ENCODE results near the gene BMPR1A.
"Not testable (repeated sequence)": the region's sequence is repeated elsewhere in the genome, so short reads cannot be mapped to it uniquely, and the experiment has no call there.

BMPR1A gene

GRCh38 chr10:86936661-86937501 lies 180.5 kb downstream of the BMPR1A start:
- no peak overlapping the region for H3K4me3 ChIP-seq (ENCODE audit: low read length)
- TF ChIP-seq, protein P1, sequence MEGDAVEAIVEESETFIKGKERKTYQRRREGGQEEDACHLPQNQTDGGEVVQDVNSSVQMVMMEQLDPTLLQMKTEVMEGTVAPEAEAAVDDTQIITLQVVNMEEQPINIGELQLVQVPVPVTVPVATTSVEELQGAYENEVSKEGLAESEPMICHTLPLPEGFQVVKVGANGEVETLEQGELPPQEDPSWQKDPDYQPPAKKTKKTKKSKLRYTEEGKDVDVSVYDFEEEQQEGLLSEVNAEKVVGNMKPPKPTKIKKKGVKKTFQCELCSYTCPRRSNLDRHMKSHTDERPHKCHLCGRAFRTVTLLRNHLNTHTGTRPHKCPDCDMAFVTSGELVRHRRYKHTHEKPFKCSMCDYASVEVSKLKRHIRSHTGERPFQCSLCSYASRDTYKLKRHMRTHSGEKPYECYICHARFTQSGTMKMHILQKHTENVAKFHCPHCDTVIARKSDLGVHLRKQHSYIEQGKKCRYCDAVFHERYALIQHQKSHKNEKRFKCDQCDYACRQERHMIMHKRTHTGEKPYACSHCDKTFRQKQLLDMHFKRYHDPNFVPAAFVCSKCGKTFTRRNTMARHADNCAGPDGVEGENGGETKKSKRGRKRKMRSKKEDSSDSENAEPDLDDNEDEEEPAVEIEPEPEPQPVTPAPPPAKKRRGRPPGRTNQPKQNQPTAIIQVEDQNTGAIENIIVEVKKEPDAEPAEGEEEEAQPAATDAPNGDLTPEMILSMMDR (conservative IDR thresholded peaks at IDR 0.05; ENCODE audit: low read depth, low read length), result no peak
- DNase-seq (ENCODE audit: low read depth), result no peak

DNA sequence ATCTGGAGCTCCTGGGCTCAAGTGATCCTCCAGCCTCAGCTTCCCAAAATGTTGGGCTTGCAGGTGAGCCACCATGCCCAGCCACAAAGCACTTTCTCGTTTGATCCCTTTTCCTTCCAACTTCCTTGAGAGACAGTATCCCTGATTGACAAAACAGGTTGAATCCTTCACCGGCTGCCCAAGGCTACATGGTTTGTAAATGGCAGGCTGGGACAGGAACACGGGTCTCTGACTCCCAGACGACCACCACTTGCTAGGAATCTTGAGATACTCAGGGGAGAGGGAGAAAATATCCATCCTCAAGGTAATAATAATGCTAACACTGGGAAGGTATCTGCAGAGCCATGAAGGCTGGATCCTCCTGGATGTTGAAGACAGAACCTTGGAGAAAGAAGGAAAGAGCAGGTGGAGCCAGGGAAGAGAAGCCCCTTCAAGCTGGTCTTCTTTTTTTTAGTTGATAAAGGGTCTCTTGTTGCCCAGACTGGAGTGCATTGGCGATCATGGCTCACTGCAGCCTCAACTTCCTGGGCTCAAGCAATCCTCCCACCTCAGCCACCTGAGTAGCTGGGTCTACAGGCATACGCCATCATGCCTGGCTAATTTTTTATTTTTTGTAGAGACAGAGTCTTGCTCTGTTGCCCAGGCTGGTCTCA lies 181.2 kb downstream of the BMPR1A start:
- TF ChIP-seq, protein P1 (conservative IDR thresholded peaks at IDR 0.05; ENCODE audit: low read depth, low read length), result no peak
- H3K4me3 ChIP-seq (ENCODE audit: low read length), result no peak overlapping the region
- no peak for DNase-seq (ENCODE audit: low read depth)

DNA sequence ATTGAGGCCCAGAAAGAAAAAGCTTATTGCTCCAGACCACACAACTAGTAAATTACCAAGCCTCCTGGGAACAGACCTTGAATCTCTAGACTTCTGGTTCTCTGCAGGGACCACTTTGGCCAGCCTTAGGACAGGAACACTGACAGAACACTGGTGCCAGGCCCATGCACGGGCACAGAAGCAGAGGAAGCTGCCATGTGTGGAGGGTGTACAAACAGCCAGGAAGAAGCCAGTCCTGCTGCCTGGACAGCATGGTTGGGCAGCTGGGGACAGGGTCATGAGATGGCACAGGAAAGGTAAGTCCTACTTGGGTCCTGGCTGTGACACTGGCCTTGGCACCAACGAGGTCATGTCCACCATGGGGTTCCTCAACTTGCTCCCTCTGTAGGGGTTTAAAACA lies 181.8 kb downstream of the BMPR1A start:
- no peak for DNase-seq (ENCODE audit: low read depth)
- TF ChIP-seq, protein P1 (conservative IDR thresholded peaks at IDR 0.05; ENCODE audit: low read depth, low read length), result no peak
- no peak overlapping the region for H3K4me3 ChIP-seq (ENCODE audit: low read length)

GRCh38 chr10:86940076-86940475 lies 183.7 kb downstream of the BMPR1A start:
- not testable (repeated sequence) for DNase-seq (ENCODE audit: low read depth); H3K4me3 ChIP-seq (ENCODE audit: low read length)

DNA sequence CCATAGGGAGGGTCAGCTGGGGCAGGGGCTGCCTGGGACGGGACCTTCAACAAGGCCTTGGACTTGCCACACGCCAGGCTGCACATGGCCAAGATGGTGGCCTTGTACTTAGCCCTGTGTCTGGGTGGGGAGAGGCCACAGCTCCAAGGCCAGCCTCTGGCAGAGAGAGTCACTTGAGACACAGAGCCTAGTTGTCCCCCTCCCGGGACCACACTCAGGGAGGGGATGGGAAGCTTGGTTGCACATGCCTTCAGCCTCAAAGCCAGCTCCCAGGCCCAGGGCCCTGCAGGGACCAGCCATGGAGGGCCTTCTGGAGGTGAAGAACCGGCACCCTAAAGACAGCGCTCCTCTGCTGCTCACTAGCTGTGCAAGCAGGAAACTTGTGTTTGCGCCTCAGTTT lies 184.3 kb downstream of the BMPR1A start:
- H3K4me3 ChIP-seq (ENCODE audit: low read length), result no peak overlapping the region
- DNase-seq (ENCODE audit: low read depth), result no peak
- TF ChIP-seq, protein P1 (conservative IDR thresholded peaks at IDR 0.05; ENCODE audit: low read depth, low read length), result no peak

GRCh38 chr10:86941426-86941825 lies 185.0 kb downstream of the BMPR1A start:
- no peak overlapping the region for H3K4me3 ChIP-seq (ENCODE audit: low read length)

DNA sequence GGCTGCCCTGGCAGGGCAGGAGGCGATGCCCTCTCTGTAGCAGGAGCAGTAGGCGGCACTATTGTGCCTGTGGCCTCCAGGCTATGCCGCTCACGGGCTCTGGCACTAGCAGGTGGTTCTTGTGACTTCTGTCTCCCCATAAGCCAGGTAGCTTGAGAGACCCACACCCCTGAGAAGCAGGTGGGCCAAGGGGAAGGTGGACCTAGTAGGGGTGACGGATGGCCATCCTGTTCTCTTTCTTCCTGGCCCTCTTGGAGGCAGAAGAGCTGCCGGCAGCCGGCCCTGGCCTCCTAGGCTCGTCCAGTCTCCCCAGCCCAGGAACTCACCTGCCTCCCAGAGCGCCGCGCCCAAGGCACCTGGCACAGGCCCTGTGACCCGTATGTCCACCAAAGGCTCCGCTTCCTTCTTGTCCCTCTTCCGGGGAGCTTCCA lies 185.6 kb downstream of the BMPR1A start:
- TF ChIP-seq, protein P1 (conservative IDR thresholded peaks at IDR 0.05; ENCODE audit: low read depth, low read length), result no peak

More at GRCh38 chr10:86941426-86941825, 185.0 kb downstream of the BMPR1A start:
- TF ChIP-seq, protein P1 (conservative IDR thresholded peaks at IDR 0.05; ENCODE audit: low read depth, low read length), result no peak
- DNase-seq (ENCODE audit: low read depth), result no peak

More for the DNA sequence above, 185.6 kb downstream of the BMPR1A start:
- no peak for DNase-seq (ENCODE audit: low read depth)
- no peak overlapping the region for H3K4me3 ChIP-seq (ENCODE audit: low read length)
